ENCODE data around the gene BPIFB3. TPM values are rescaled to one million over a fixed set of nuclear protein-coding genes. Genes with fewer than 3 reads are reported as not detected.

BPIFB3 gene
- total RNA-seq, 4 donors from 2014 or later, result not detected

- intact Hi-C loops (cut with DNase I; ENCODE audit: low total_unique reads) (no loop called here), in situ Hi-C loops (cut with MboI; ENCODE audit: low sequenced_read_pairs in 4 of 4) (loop anchor here in 1 of 4 donors (25.0 kb wide), 1 partner anchor 104 kb away; no protein-coding TSS in a partner anchor)
- DNase-seq, result no peak
- no peak overlapping the region for H3K4me3 ChIP-seq
- H3K4me1 ChIP-seq, result no peaks in the 10 kb centered on the region
- no peak for ATAC-seq
- H3K27me3 ChIP-seq, result peaks cover 0 to 31% (median 6%) of the 10 kb centered on the region in 3 donors
- no peak overlapping the region for H3K27ac ChIP-seq
- H3K36me3 ChIP-seq, result no peaks in the 10 kb centered on the region
- no peaks in the 10 kb centered on the region for H3K9me3 ChIP-seq
- TF ChIP-seq POLR2A (IDR thresholded peaks at IDR 0.05) (no peak), CTCF (IDR thresholded peaks at IDR 0.05 in 4 of 5, conservative IDR thresholded peaks at IDR 0.05 in 1 of 5) (no peak)
These were observed 37.1 kb upstream of the BPIFB3 start for GRCh38 chr20:33016581-33017109.

GRCh38 chr20:33017542-33017941 lies 36.2 kb upstream of the BPIFB3 start:
- no peaks in the 10 kb centered on the region for H3K9me3 ChIP-seq
- H3K36me3 ChIP-seq, result no peaks in the 10 kb centered on the region
- H3K27me3 ChIP-seq, result peaks cover 0 to 25% (median 6%) of the 10 kb centered on the region in 3 donors
- DNase-seq (no peak), ATAC-seq (no peak)
- in situ Hi-C loops (cut with MboI; ENCODE audit: low sequenced_read_pairs in 4 of 4) (loop anchor here in 1 of 4 donors (25.0 kb wide), 1 partner anchor 105 kb away; no protein-coding TSS in a partner anchor), intact Hi-C loops (cut with DNase I; ENCODE audit: low total_unique reads) (no loop called here)
- H3K27ac ChIP-seq, result no peak overlapping the region
- H3K4me3 ChIP-seq, result no peak overlapping the region
- H3K4me1 ChIP-seq, result no peaks in the 10 kb centered on the region
- TF ChIP-seq POLR2A (IDR thresholded peaks at IDR 0.05) (no peak), CTCF (IDR thresholded peaks at IDR 0.05 in 4 of 5, conservative IDR thresholded peaks at IDR 0.05 in 1 of 5) (no peak)

GRCh38 chr20:33018169-33018931 lies 35.4 kb upstream of the BPIFB3 start:
- intact Hi-C loops (cut with DNase I; ENCODE audit: low total_unique reads), result no loop called here
- DNase-seq, result no peak

GRCh38 chr20:33019465-33020277 lies 34.0 kb upstream of the BPIFB3 start:
- Histone ChIP-seq H3K4me1 (no peaks in the 10 kb centered on the region), H3K27me3 (peaks cover 0 to 12% (median 4%) of the 10 kb centered on the region in 3 donors), H3K9me3 (no peaks in the 10 kb centered on the region), H3K36me3 (no peaks in the 10 kb centered on the region), H3K4me3 (no peak overlapping the region), H3K27ac (no peak overlapping the region)
- DNase-seq (no peak), ATAC-seq (no peak)
- in situ Hi-C loops (cut with MboI; ENCODE audit: low sequenced_read_pairs in 4 of 4), result loop anchor here in 1 of 4 donors (25.0 kb wide), 1 partner anchor 107 kb away; no protein-coding TSS in a partner anchor
- intact Hi-C loops (cut with DNase I; ENCODE audit: low total_unique reads), result no loop called here
- TF ChIP-seq POLR2A (IDR thresholded peaks at IDR 0.05) (no peak), CTCF (IDR thresholded peaks at IDR 0.05 in 4 of 5, conservative IDR thresholded peaks at IDR 0.05 in 1 of 5) (no peak)

More at GRCh38 chr20:33018169-33018931, 35.4 kb upstream of the BPIFB3 start:
- Histone ChIP-seq H3K27ac (no peak overlapping the region), H3K4me1 (no peaks in the 10 kb centered on the region), H3K4me3 (no peak overlapping the region), H3K36me3 (no peaks in the 10 kb centered on the region), H3K27me3 (peaks cover 0 to 24% (median 6%) of the 10 kb centered on the region in 3 donors), H3K9me3 (no peaks in the 10 kb centered on the region)
- ATAC-seq, result no peak
- TF ChIP-seq POLR2A (IDR thresholded peaks at IDR 0.05) (no peak), CTCF (IDR thresholded peaks at IDR 0.05 in 4 of 5, conservative IDR thresholded peaks at IDR 0.05 in 1 of 5) (no peak)
- in situ Hi-C loops (cut with MboI; ENCODE audit: low sequenced_read_pairs in 4 of 4), result loop anchor here in 1 of 4 donors (25.0 kb wide), 1 partner anchor 106 kb away; no protein-coding TSS in a partner anchor

All from gastrocnemius medialis (tissue), 4 donors.